ENCODE results near the gene FUT7. TPM values are rescaled to one million over a fixed set of nuclear protein-coding genes. Genes with fewer than 3 reads are reported as not detected.
A peak's percentile ranks its signal among the peaks of the same experiment; 100 is the strongest.
"Not testable (repeated sequence)": the region's sequence is repeated elsewhere in the genome, so short reads cannot be mapped to it uniquely, and the experiment has no call there.

Gene FUT7
- total RNA-seq, 2 experiments from 2014 or later = 0.85 to 1.3 TPM

DNA sequence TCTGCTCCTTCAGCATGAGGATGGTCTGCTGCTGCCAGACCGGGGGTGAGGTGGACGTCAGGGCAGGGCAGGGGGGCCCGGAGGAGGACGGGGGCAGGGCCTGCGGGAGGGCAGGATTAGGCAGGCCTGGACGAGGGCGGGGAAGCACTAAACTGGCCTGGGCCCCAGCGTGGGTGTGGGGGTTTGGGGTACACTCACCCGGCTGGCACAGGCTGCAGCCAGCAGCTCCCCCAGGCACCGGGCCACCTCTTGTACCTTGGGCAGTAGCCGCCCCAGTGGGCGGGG lies 32.9 kb upstream of the FUT7 start:
- ChIA-PET CTCF (interaction anchor here (0.9 to 10.6 kb wide), 13 partner anchors 9 to 287 kb away, joined by 3 to 208 read pairs (median 10); partner anchors contain the start of genes ABCA2, FUT7, MAN1B1 and NPDC1), POLR2A (no interaction called here)
- intact Hi-C loops (cut with micrococcal nuclease) = loop anchor here (5.0 kb wide), 1 partner anchor 38 kb away; the partner anchor contains the start of gene ABCA2
- Mint-ChIP-seq H3K27me3 (no peaks in the 10 kb centered on the region), H3K9me3 (no peaks in the 10 kb centered on the region), H3K4me3 (no peak overlapping the region), H3K4me1 (ENCODE audit: low read depth) (peaks cover 4% of the 10 kb centered on the region), H3K27ac (no peak overlapping the region), H3K36me3 (no peaks in the 10 kb centered on the region)
- DNase-seq = no peak

DNA sequence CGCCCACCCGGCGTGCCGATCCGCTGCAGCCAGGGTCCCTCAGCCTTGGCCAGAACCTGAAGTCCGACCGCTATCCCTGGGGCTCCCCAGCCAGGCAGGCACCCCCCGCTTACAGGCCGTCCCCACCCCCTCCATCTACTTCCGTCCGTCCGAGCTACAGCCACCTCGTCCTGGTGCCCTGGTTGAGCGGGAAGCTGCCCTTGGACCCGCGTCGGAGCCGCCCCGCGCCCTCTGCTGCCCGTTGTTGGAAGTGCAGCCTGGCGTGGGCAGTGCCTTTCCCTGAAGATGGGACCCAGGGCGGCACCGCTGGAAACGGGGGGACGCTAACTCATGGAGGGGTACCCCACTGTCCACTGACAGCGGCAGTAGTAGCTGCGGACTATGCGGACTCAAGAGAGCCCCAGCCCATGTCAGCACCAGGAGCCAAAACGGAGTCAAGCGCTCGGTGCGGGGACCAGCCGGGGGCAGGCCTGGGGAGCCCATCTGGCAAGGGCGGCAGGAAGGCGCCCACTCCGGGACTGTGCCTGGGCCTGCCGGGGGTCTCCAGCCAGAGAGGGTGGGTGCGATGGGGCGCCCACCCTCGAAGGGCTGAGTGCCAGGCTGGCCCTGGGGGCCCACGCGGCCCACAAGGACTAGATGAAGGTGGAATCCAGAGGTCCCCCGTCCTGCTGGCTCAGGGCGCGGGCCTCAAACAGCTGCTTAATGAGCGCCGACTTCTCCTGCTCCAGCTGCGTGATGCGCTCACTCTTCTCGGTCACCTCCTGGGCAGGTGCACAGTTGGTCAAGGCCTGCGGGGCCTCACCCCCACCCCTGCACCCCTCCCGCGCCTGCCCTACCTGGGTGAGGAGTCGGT lies 32.4 kb upstream of the FUT7 start:
- peak overlapping the region; percentile 44 for H3K27ac Mint-ChIP-seq
- ChIA-PET CTCF (interaction anchor here (0.6 to 10.6 kb wide), 22 partner anchors 9 to 286 kb away, joined by 3 to 208 read pairs (median 4); partner anchors contain the start of genes ABCA2, FUT7, MAN1B1 and NPDC1), POLR2A (no interaction called here)
- no peaks in the 10 kb centered on the region for H3K27me3 Mint-ChIP-seq
- H3K4me1 Mint-ChIP-seq (ENCODE audit: low read depth) = peaks cover 4% of the 10 kb centered on the region
- intact Hi-C loops (cut with micrococcal nuclease) = no loop called here
- DNase-seq = peak; percentile 68
- no peaks in the 10 kb centered on the region for H3K36me3 Mint-ChIP-seq
- H3K4me3 Mint-ChIP-seq = no peak overlapping the region
- no peaks in the 10 kb centered on the region for H3K9me3 Mint-ChIP-seq

DNA sequence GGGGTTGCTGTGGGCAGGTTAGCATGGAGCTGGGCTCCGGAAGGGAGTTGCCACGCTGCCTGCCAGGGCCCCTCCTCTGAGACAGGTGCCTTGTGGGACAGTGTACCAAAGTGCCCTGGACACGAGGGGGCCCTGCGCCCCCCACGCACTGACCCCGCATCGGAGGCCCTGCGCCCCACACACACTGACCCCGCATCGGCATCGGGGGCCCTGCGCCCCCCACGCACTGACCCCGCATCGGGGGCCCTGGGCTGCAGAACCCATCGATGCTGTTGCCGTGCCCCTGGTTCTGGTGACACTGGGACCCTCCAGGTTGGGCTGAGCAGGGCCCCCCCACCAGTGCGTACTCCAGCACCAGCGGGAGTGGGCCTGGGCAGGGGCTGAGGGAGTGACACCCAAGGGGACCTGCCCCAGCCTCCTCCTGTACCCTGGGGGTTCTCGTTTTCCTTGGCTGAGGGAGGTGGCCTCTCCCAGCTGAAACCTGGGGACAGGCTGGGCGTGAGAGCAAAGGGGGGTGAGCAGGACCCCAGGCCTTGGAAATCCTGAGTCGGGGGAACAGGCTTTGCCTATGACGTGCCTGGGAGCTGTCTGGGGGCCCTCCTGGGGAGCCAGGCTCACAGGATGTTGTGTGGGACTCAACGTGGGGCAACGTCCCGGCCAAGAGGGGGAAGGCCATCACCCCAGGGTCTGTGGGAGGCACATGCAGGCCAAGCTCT lies 31.6 kb upstream of the FUT7 start:
- no peak overlapping the region for H3K4me3 Mint-ChIP-seq
- H3K9me3 Mint-ChIP-seq = no peaks in the 10 kb centered on the region
- ChIA-PET POLR2A (no interaction called here), CTCF (interaction anchor here (0.6 to 10.6 kb wide), 22 partner anchors 8 to 285 kb away, joined by 3 to 208 read pairs (median 4); partner anchors contain the start of genes ABCA2, FUT7, MAN1B1 and NPDC1)
- no peaks in the 10 kb centered on the region for H3K27me3 Mint-ChIP-seq
- intact Hi-C loops (cut with micrococcal nuclease) = no loop called here
- peaks cover 4% of the 10 kb centered on the region for H3K4me1 Mint-ChIP-seq (ENCODE audit: low read depth)
- no peak overlapping the region for H3K27ac Mint-ChIP-seq
- H3K36me3 Mint-ChIP-seq = no peaks in the 10 kb centered on the region
- no peak for DNase-seq

DNA sequence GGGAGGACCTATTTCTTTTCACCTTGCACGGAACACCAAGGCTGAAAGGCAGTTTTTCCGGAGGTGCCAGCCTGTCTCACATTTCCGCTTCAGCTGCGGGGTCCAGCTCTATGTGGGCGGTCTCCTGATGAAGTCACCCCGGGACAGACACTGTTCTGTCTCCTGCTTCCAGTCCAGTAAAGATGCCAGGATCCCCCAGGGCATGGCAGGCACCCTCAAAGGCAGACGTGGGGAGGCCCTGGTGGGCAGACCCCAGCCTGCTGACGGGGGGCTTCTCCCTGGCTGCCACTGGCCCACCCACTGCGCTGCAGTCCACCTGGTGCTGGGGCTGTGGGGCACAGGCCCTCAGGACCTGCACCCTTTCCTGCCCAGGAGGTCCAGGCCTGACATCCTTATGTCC lies 30.9 kb upstream of the FUT7 start:
- intact Hi-C loops (cut with micrococcal nuclease) = not testable (repeated sequence)

DNA sequence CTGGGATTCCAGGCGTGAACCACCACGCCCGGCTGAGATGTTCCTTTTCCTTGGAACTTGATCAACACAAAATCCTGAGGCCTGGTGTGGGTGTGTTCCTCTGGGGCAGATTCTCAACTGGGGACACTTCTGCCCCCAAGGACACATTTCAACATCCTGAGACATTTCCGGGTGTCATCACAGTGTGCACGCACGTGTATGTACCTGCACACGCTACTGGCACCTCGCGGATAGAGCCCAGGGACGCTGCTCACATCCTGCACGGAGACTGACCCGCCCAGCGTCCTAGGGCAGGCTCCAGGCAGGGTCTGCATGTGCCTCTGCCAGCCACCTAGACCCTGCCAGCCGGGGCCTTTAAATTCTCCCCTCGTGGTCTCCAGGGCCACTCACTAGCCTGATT lies 30.5 kb upstream of the FUT7 start:
- H3K27ac Mint-ChIP-seq = no peak overlapping the region
- H3K9me3 Mint-ChIP-seq = no peaks in the 10 kb centered on the region
- DNase-seq = no peak
- no peaks in the 10 kb centered on the region for H3K27me3 Mint-ChIP-seq
- no peaks in the 10 kb centered on the region for H3K36me3 Mint-ChIP-seq
- intact Hi-C loops (cut with micrococcal nuclease) = no loop called here
- H3K4me1 Mint-ChIP-seq (ENCODE audit: low read depth) = no peaks in the 10 kb centered on the region
- CTCF ChIA-PET = interaction anchor here (10.6 kb wide), 1 partner anchor 14 kb away, joined by 208 read pairs; the partner anchor contains the start of gene NPDC1
- H3K4me3 Mint-ChIP-seq = no peak overlapping the region
- POLR2A ChIA-PET = no interaction called here

More for the DNA sequence above, 30.9 kb upstream of the FUT7 start:
- H3K4me3 Mint-ChIP-seq; H3K27ac Mint-ChIP-seq; POLR2A ChIA-PET; DNase-seq; H3K27me3 Mint-ChIP-seq; H3K9me3 Mint-ChIP-seq; H3K4me1 Mint-ChIP-seq (ENCODE audit: low read depth); H3K36me3 Mint-ChIP-seq: not testable (repeated sequence)
- CTCF ChIA-PET = interaction anchor here (2.4 to 10.6 kb wide), 2 partner anchors 15 to 70 kb away, joined by 5 to 208 read pairs; partner anchors contain the start of genes NPDC1 and PAXX

DNA sequence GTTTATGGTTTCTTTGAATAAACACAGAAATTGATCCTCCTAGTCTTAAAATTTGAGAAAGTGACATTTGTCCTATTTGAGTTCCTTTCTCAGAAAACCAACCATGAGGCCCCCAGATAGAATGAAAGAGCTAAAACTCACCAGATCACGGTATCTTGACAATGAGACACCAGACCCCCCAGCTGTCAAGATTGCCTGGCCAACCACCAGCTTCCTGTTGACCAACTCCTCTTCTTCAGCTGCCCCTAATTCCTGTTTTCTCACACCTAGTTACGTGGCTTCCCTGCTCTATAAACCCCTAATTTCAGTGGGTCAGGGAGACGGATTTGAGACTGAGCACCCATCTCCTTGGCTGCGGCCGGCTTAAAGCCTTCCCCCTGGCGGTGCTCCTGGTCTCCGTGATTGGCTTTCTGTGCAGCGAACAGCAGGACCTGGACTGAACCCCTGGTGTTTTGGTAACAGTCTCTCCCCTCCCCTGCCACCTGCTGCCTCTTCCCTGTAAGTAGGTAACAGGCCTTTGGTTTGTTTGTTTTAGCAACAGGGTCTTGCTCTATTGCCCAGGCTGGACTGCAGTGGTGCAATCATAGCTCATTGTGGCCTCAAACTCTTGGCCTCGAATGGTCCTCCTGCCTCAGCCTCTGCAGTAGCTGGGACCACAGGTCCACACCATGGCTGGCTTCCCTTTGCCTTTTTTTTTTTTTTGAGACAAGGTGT lies 26.8 kb upstream of the FUT7 start:
- DNase-seq = no peak
- ChIA-PET CTCF (interaction anchor here (1.3 to 4.4 kb wide), 4 partner anchors 9 to 29 kb away, joined by 3 to 28 read pairs (median 12); no protein-coding TSS in a partner anchor), POLR2A (no interaction called here)
- Mint-ChIP-seq H3K27ac (no peak overlapping the region), H3K36me3 (no peaks in the 10 kb centered on the region), H3K4me1 (ENCODE audit: low read depth) (no peaks in the 10 kb centered on the region), H3K9me3 (no peaks in the 10 kb centered on the region), H3K27me3 (no peaks in the 10 kb centered on the region), H3K4me3 (no peak overlapping the region)
- intact Hi-C loops (cut with micrococcal nuclease) = no loop called here

DNA sequence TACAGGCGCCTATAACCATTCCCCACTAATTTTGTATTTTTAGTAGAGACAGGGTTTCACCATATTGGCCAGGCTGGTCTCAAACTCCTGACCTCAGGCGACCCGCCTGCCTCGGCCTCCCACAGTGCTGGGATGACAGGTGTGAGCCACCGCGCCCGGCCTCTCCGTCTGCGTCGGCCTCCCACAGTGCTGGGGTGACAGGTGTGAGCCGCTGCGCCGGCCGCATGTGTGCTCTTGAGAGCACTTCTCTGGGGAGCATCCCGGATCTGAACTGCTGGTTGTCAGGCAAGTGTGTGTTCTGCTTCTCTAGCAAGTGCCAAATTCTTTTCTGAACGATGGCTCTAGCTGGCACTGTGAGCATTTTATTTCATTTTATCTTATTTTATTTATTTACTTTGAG lies 25.7 kb upstream of the FUT7 start:
- H3K27ac Mint-ChIP-seq = no peak overlapping the region
- POLR2A ChIA-PET = no interaction called here
- peaks cover 4% of the 10 kb centered on the region for H3K27me3 Mint-ChIP-seq
- no peaks in the 10 kb centered on the region for H3K9me3 Mint-ChIP-seq
- CTCF ChIA-PET = interaction anchor here (4.4 kb wide), 1 partner anchor 9 kb away, joined by 28 read pairs; no protein-coding TSS in a partner anchor
- H3K4me1 Mint-ChIP-seq (ENCODE audit: low read depth) = no peaks in the 10 kb centered on the region
- no peak for DNase-seq
- no peaks in the 10 kb centered on the region for H3K36me3 Mint-ChIP-seq
- H3K4me3 Mint-ChIP-seq = no peak overlapping the region
- intact Hi-C loops (cut with micrococcal nuclease) = no loop called here

DNA sequence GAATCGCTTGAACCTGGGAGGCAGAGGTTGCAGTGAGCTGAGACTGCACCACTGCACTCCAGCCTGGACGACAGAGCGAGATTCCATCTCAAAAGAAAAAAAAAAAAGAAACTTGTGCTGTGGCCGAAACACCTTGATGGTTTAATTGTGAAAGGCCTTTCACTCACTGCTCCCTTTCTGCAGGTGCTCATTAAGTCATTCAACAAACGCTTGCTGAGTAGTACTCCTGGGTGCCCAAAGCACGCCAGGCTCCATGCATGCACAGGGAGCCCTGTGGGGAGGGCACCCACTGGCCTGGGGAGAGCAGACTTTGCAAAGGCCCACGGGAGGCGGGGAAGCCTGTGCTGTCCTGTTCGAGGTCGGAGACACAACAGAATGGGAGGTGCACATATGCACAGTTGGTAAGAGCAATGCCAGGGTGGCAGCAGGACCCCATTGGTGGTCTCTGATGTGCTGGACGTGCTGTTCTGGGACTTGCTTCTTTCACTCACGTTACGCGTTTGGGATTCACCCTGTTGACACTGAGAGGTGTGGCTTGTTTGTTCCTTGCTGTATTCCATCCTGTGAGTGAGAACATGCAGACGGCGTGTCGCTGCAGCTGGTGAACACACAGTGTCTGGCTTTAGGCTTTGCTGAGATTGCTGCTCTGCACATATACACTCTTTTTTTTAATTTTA lies 25.0 kb upstream of the FUT7 start:
- intact Hi-C loops (cut with micrococcal nuclease) = no loop called here
- ChIA-PET CTCF (interaction anchor here (1.4 to 4.4 kb wide), 5 partner anchors 7 to 28 kb away, joined by 4 to 28 read pairs (median 9); partner anchors contain the start of gene NPDC1), POLR2A (no interaction called here)
- Mint-ChIP-seq H3K27me3 (peaks cover 11% of the 10 kb centered on the region), H3K4me3 (no peak overlapping the region), H3K4me1 (ENCODE audit: low read depth) (no peaks in the 10 kb centered on the region), H3K9me3 (no peaks in the 10 kb centered on the region), H3K36me3 (no peaks in the 10 kb centered on the region), H3K27ac (no peak overlapping the region)
- DNase-seq = no peak

DNA sequence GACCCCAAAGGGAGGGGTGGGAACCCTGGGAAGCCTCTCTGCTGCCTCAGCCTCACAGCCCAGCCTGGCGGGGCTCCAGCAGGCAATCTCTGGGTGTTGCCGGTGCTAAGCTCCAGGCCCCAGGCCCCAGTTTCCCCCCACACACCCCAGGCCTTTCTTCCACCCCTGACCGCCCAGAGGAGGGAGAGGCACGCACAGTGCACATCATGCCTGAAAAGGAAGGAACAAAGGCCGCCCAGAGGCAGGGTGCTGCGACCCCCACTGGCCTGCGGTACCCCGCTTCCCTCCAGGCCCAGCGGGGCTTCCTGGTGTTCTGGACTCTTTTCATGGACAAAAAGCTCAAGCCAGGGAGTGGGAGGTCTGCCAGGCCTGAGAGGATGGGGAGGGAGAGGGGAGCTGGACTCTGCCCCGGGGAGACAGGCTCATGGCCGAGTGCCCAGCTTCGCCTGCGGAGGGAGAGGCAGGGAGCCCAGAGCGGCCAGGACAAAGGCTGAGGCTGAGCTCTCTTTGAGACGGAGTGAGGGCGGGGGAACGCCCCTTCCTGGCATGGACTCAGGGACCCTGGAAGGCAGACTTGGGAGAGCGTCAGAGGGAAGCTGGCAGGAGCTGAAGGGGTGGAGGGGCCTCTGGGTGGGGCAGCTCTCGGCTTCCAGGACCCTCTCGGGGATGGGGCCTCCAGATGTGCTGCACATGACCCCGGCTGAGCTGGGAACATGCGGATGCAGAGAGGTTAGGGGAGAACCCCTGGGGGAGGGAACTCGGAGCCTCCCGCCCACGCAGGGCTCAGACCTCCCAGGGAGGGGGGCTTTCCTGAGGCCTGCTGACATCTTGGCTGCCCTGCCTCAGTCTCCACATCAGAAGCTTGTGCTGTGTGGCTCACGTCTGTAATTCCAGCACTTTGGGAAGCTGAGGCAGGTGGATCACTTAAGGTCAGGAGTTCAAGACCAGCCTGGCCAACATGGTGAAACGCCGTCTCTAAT lies 23.8 kb upstream of the FUT7 start:
- Mint-ChIP-seq H3K4me1 (ENCODE audit: low read depth) (no peaks in the 10 kb centered on the region), H3K27ac (no peak overlapping the region)
- no peak for DNase-seq

DNA sequence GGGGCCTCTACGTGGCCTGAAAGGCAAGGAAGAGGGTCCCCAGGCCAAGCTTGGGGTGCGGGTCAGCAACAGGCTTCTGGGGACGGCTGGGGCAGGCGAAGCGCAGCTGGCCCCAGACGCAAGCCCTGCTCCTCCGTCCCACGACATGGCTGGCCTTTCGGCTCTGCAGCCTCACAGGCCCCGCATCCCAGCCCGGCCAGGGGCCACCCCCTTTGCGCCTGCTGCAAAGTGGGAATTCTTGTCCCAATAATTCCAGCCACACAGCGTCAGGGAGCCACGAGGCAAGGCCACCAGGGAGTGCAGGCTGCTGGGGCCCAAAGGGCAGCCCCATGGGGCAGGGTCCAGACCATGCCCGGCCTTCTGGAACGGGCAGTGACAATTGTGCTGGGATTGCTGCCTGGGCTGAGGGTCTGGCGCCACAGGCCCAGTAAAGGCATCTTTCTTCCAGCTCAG lies 23.1 kb upstream of the FUT7 start:
- H3K9me3 Mint-ChIP-seq = no peaks in the 10 kb centered on the region
- intact Hi-C loops (cut with micrococcal nuclease) = no loop called here
- H3K36me3 Mint-ChIP-seq = no peaks in the 10 kb centered on the region
- no peak overlapping the region for H3K4me3 Mint-ChIP-seq
- H3K4me1 Mint-ChIP-seq (ENCODE audit: low read depth) = no peaks in the 10 kb centered on the region
- peaks cover 17% of the 10 kb centered on the region for H3K27me3 Mint-ChIP-seq
- ChIA-PET POLR2A (no interaction called here), CTCF (interaction anchor here (1.6 to 2.0 kb wide), 5 partner anchors 8 to 26 kb away, joined by 8 to 11 read pairs (median 9); partner anchors contain the start of gene NPDC1)
- DNase-seq = no peak
- H3K27ac Mint-ChIP-seq = no peak overlapping the region

More for the DNA sequence above, 23.8 kb upstream of the FUT7 start:
- ChIA-PET POLR2A (no interaction called here), CTCF (interaction anchor here (1.4 to 2.0 kb wide), 6 partner anchors 8 to 26 kb away, joined by 4 to 11 read pairs (median 8); partner anchors contain the start of gene NPDC1)
- Mint-ChIP-seq H3K27me3 (peaks cover 11% of the 10 kb centered on the region), H3K36me3 (no peaks in the 10 kb centered on the region), H3K9me3 (no peaks in the 10 kb centered on the region), H3K4me3 (no peak overlapping the region)
- intact Hi-C loops (cut with micrococcal nuclease) = no loop called here

Measured in activated CD4-positive, alpha-beta memory T cell treated with anti-CD3 and anti-CD28 coated beads for 36 hours (primary cell).